HL-60 (cell line): ENCODE data around the gene TRPM1.

Experiments
- DNase-seq, 2 experiments: peaks; one replicate each; pipeline ENCODE4 v3.0.0-alpha.2; 2010 to 2020; ENCODE audit warnings: low read depth in 1 of 2, low spot score in 1 of 2
- H3K27ac ChIP-seq: fragments of 250-450 bp; sonication (Bioruptor Pico); replicated peaks from 2 replicates; pipeline ENCODE4 v1.5.1; 2020; ENCODE audit warnings: mild to moderate bottlenecking, moderate library complexity
- H3K27me3 ChIP-seq: fragments of 250-450 bp; sonication (Bioruptor Pico); 2 replicates; pipeline ENCODE4 v1.5.1; 2021; ENCODE audit warnings: mild to moderate bottlenecking, moderate library complexity; ENCODE audit not compliant: insufficient read depth, poor library complexity, severe bottlenecking
- H3K4me3 ChIP-seq: replicated peaks from 2 replicates; pipeline ENCODE4 v1.5.1; 2011; ENCODE audit warnings: mild to moderate bottlenecking, control low read depth, low read length; ENCODE audit not compliant: insufficient read depth
- GABPA ChIP-seq: IDR thresholded peaks from 2 replicates; pipeline ENCODE4 v1.6.1; 2012; ENCODE audit warnings: low read depth
- POLR2AphosphoS5 ChIP-seq: IDR thresholded peaks from 2 replicates; pipeline ENCODE4 v1.6.1; 2012; ENCODE audit warnings: low read depth
- SPI1 ChIP-seq: IDR thresholded peaks from 2 replicates; pipeline ENCODE4 v1.6.1; 2012; ENCODE audit warnings: low read depth, mild to moderate bottlenecking, borderline replicate concordance
- TF ChIP-seq, protein P1 (sequence below): IDR thresholded peaks from 2 replicates; pipeline ENCODE4 v1.6.1; 2012; ENCODE audit warnings: low read depth; ENCODE audit not compliant: insufficient replicate concordance
- TF ChIP-seq, protein P2 (sequence below): IDR thresholded peaks from one replicate; pipeline ENCODE4 v1.5.1; 2011; ENCODE audit warnings: low read length, control low read depth, inconsistent platforms; ENCODE audit not compliant: insufficient read depth

TRPM1 gene

GRCh38 chr15:31127596-31128261 lies 26.2 kb upstream of the TRPM1 start:
- H3K27me3 ChIP-seq = no peaks in the 10 kb centered on the region
- H3K27ac ChIP-seq = no peak overlapping the region

GRCh38 chr15:31125061-31125460 lies 23.5 kb upstream of the TRPM1 start:
- no peak overlapping the region for H3K27ac ChIP-seq
- DNase-seq = no peak
- TF ChIP-seq, protein P1, sequence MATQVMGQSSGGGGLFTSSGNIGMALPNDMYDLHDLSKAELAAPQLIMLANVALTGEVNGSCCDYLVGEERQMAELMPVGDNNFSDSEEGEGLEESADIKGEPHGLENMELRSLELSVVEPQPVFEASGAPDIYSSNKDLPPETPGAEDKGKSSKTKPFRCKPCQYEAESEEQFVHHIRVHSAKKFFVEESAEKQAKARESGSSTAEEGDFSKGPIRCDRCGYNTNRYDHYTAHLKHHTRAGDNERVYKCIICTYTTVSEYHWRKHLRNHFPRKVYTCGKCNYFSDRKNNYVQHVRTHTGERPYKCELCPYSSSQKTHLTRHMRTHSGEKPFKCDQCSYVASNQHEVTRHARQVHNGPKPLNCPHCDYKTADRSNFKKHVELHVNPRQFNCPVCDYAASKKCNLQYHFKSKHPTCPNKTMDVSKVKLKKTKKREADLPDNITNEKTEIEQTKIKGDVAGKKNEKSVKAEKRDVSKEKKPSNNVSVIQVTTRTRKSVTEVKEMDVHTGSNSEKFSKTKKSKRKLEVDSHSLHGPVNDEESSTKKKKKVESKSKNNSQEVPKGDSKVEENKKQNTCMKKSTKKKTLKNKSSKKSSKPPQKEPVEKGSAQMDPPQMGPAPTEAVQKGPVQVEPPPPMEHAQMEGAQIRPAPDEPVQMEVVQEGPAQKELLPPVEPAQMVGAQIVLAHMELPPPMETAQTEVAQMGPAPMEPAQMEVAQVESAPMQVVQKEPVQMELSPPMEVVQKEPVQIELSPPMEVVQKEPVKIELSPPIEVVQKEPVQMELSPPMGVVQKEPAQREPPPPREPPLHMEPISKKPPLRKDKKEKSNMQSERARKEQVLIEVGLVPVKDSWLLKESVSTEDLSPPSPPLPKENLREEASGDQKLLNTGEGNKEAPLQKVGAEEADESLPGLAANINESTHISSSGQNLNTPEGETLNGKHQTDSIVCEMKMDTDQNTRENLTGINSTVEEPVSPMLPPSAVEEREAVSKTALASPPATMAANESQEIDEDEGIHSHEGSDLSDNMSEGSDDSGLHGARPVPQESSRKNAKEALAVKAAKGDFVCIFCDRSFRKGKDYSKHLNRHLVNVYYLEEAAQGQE = no peak
- TF ChIP-seq SPI1 (no peak), POLR2AphosphoS5 (no peak), GABPA (no peak)
- TF ChIP-seq, protein P2, sequence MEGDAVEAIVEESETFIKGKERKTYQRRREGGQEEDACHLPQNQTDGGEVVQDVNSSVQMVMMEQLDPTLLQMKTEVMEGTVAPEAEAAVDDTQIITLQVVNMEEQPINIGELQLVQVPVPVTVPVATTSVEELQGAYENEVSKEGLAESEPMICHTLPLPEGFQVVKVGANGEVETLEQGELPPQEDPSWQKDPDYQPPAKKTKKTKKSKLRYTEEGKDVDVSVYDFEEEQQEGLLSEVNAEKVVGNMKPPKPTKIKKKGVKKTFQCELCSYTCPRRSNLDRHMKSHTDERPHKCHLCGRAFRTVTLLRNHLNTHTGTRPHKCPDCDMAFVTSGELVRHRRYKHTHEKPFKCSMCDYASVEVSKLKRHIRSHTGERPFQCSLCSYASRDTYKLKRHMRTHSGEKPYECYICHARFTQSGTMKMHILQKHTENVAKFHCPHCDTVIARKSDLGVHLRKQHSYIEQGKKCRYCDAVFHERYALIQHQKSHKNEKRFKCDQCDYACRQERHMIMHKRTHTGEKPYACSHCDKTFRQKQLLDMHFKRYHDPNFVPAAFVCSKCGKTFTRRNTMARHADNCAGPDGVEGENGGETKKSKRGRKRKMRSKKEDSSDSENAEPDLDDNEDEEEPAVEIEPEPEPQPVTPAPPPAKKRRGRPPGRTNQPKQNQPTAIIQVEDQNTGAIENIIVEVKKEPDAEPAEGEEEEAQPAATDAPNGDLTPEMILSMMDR = no peak
- no peaks in the 10 kb centered on the region for H3K27me3 ChIP-seq
- no peak overlapping the region for H3K4me3 ChIP-seq

More at GRCh38 chr15:31127596-31128261, 26.2 kb upstream of the TRPM1 start:
- no peak overlapping the region for H3K4me3 ChIP-seq
- DNase-seq = no peak
- TF ChIP-seq, protein P2 = no peak
- TF ChIP-seq, protein P1 = no peak
- TF ChIP-seq GABPA (no peak), POLR2AphosphoS5 (no peak), SPI1 (no peak)

GRCh38 chr15:31116423-31117030 lies 15.0 kb upstream of the TRPM1 start:
- TF ChIP-seq, protein P2 = no peak
- TF ChIP-seq, protein P1 = no peak
- no peak for TF ChIP-seq SPI1
- Histone ChIP-seq H3K27me3 (no peaks in the 10 kb centered on the region), H3K27ac (no peak overlapping the region), H3K4me3 (no peak overlapping the region)
- DNase-seq = no peak
